HG03095 (cell line): ENCODE results near the gene CD40.

Experiments
- ATAC-seq: cut with Tn5 transposase; IDR thresholded peaks from one replicate; pipeline ENCODE4 v1.9.1; 2021; ENCODE audit warnings: moderate library complexity; ENCODE audit not compliant: unreplicated experiment

The CD40 gene

GRCh38 chr20:46171476-46171875 lies 53.4 kb downstream of the CD40 start:
- no peak for ATAC-seq

- ATAC-seq: no peak
These were observed 53.8 kb downstream of the CD40 start for GRCh38 chr20:46171909-46172308.

GRCh38 chr20:46172455-46172854 lies 54.3 kb downstream of the CD40 start:
- ATAC-seq: no peak

- no peak for ATAC-seq
These were observed 54.9 kb downstream of the CD40 start for GRCh38 chr20:46172961-46173536.

GRCh38 chr20:46173652-46174468 lies 55.7 kb downstream of the CD40 start:
- no peak for ATAC-seq

- no peak for ATAC-seq
These were observed 56.5 kb downstream of the CD40 start for GRCh38 chr20:46174469-46175126.

GRCh38 chr20:46175127-46175494 lies 57.0 kb downstream of the CD40 start:
- ATAC-seq: no peak

GRCh38 chr20:46176739-46177378 lies 58.7 kb downstream of the CD40 start:
- no peak for ATAC-seq

GRCh38 chr20:46177768-46178167 lies 59.7 kb downstream of the CD40 start:
- ATAC-seq: no peak

GRCh38 chr20:46178891-46179290 lies 60.8 kb downstream of the CD40 start:
- no peak for ATAC-seq
